CD14-positive monocyte (primary cell): ENCODE data around the gene LEO1. TPM values are rescaled to one million over a fixed set of nuclear protein-coding genes. Genes with fewer than 3 reads are reported as not detected.

Source experiments
- DNase-seq, 3 donors: peaks; one replicate each; pipeline ENCODE4 v3.0.0-alpha.2; 2011 to 2022
- H2AFZ ChIP-seq: 2 replicates; pipeline ENCODE4 v1.6.0; 2012; ENCODE audit warnings: mild to moderate bottlenecking, low read depth, low read length, inconsistent platforms; ENCODE audit not compliant: insufficient read depth, poor library complexity, severe bottlenecking
- H3K27ac ChIP-seq, 2 donors: 1 replicate in 1 of 2; 2 replicates in 1 of 2; pipeline ENCODE4 v1.5.1; 2012 to 2013; ENCODE audit warnings: low read length in 2 of 2, control low read depth in 1 of 2, inconsistent platforms in 1 of 2, low read depth in 1 of 2, mild to moderate bottlenecking in 1 of 2
- H3K27me3 ChIP-seq, 2 donors: one replicate each; pipeline versions ENCODE4 v1.6.0 to v1.6.1; 2011 to 2013; ENCODE audit warnings: low read length in 2 of 2; ENCODE audit not compliant: control insufficient read depth in 2 of 2, insufficient read depth in 2 of 2
- H3K36me3 ChIP-seq, 2 donors: replicated peaks in 1 of 2; 1 replicate in 1 of 2; 2 replicates in 1 of 2; pipeline versions ENCODE4 v1.5.1 to v1.6.1; 2012 to 2013; ENCODE audit warnings: low read length in 2 of 2, control low read depth in 1 of 2, inconsistent platforms in 1 of 2, mild to moderate bottlenecking in 1 of 2; ENCODE audit not compliant: insufficient read depth in 2 of 2, control insufficient read depth in 1 of 2
- H3K4me1 ChIP-seq, 2 donors: 1 replicate in 1 of 2; 2 replicates in 1 of 2; pipeline versions ENCODE4 v1.5.1 to v1.6.1; 2012 to 2013; ENCODE audit warnings: low read length in 2 of 2, control low read depth in 1 of 2, inconsistent platforms in 1 of 2, mild to moderate bottlenecking in 1 of 2, moderate library complexity in 1 of 2; ENCODE audit not compliant: insufficient read depth in 2 of 2, control insufficient read depth in 1 of 2
- H3K4me2 ChIP-seq: replicated peaks from 2 replicates; pipeline ENCODE3; 2012; ENCODE audit warnings: low read length, moderate library complexity, mild to moderate bottlenecking; ENCODE audit not compliant: poor library complexity, severe bottlenecking; ENCODE audit errors: extremely low read depth
- H3K4me3 ChIP-seq, 3 experiments: fragments of 200-600 bp in 1 of 3; sonication (generic) in 1 of 3; replicated peaks in 1 of 3; 1 replicate in 2 of 3; 2 replicates in 1 of 3; pipeline ENCODE4 v1.5.1; 2011 to 2013; ENCODE audit warnings: low read length in 3 of 3, mild to moderate bottlenecking in 3 of 3, control low read depth in 2 of 3, low read depth in 2 of 3, inconsistent platforms in 1 of 3, moderate library complexity in 1 of 3
- H3K79me2 ChIP-seq: 2 replicates; pipeline ENCODE4 v1.6.0; 2012; ENCODE audit warnings: mild to moderate bottlenecking, control low read depth, inconsistent platforms, low read length, moderate library complexity; ENCODE audit not compliant: insufficient read depth
- H3K9ac ChIP-seq: 2 replicates; pipeline ENCODE4 v1.6.0; 2017; ENCODE audit warnings: low read length, mild to moderate bottlenecking; ENCODE audit not compliant: insufficient read depth, poor library complexity, severe bottlenecking
- H3K9me3 ChIP-seq, 2 donors: replicated peaks in 1 of 2; 1 replicate in 1 of 2; 2 replicates in 1 of 2; pipeline versions ENCODE4 v1.5.1 to v1.6.1; 2012 to 2013; ENCODE audit warnings: low read length in 2 of 2, control low read depth in 1 of 2; ENCODE audit not compliant: control insufficient read depth in 1 of 2, insufficient read depth in 1 of 2
- H4K20me1 ChIP-seq: 2 replicates; pipeline ENCODE4 v1.6.0; 2012; ENCODE audit warnings: mild to moderate bottlenecking, low read length, control low read depth, moderate library complexity; ENCODE audit not compliant: insufficient read depth
- H3K27ac Mint-ChIP-seq, 7 donors: one replicate each; pipeline ENCODE4 v1.8.0; 2020; ENCODE audit warnings: mild to moderate bottlenecking in 7 of 7, mixed read lengths in 7 of 7, moderate library complexity in 6 of 7, inconsistent platforms in 2 of 7
- H3K27me3 Mint-ChIP-seq, 3 donors: one replicate each; pipeline ENCODE4 v1.8.0; 2021 to 2022; ENCODE audit warnings: low read depth in 3 of 3, mild to moderate bottlenecking in 3 of 3, mixed read lengths in 3 of 3, moderate library complexity in 3 of 3, inconsistent platforms in 1 of 3
- H3K36me3 Mint-ChIP-seq, 2 donors: one replicate each; pipeline ENCODE4 v1.8.0; 2020; ENCODE audit warnings: mixed read lengths in 2 of 2, inconsistent platforms in 1 of 2, mild to moderate bottlenecking in 1 of 2
- H3K4me1 Mint-ChIP-seq: one replicate; pipeline ENCODE4 v1.8.0; 2020; ENCODE audit warnings: mild to moderate bottlenecking, mixed read lengths
- H3K4me3 Mint-ChIP-seq, 2 donors: one replicate each; pipeline ENCODE4 v1.8.0; 2020; ENCODE audit warnings: mild to moderate bottlenecking in 2 of 2, mixed read lengths in 2 of 2, moderate library complexity in 1 of 2
- H3K9me3 Mint-ChIP-seq, 7 donors: one replicate each; pipeline ENCODE4 v1.8.0; 2020 to 2022; ENCODE audit warnings: mixed read lengths in 7 of 7, mild to moderate bottlenecking in 6 of 7, moderate library complexity in 6 of 7, inconsistent platforms in 2 of 7
- WGBS: methylation state at CpG from one replicate; pipeline ENCODE4 v1.1.5; 2013; ENCODE audit warnings: missing lambda C conversion rate; ENCODE audit not compliant: insufficient coverage; 5-methylcytosine and 5-hydroxymethylcytosine counted together
- intact Hi-C, 2 donors: fragments of 100-400 bp; cut with micrococcal nuclease; formaldehyde crosslinking; loops; one replicate each; pipeline versions ENCODE4 v1.15.0 to v1.15.1; 2023
- polyA plus RNA-seq, 3 donors: library from polyadenylated mRNA; depleted of rRNA in 1 of 3; unstranded in 2 of 3; stranded (reverse) in 1 of 3; fragments of 300-500 nt in 2 of 3; fragments of >200 nt in 1 of 3; fragmentation: Illumina TruSeq in 2 of 3; gene quantifications; 1 replicate in 2 of 3; 2 replicates in 1 of 3; pipeline ENCODE4 v1.2.3, GENCODE V29; 2012 to 2021
- TF ChIP-seq, protein P1 (sequence below): fragments of 200-600 bp; IDR thresholded peaks from one replicate; pipeline ENCODE4 v1.8.0; 2022; ENCODE audit warnings: antibody characterized with exemption, mild to moderate bottlenecking

Gene LEO1
- polyA plus RNA-seq, 3 donors: 1.4 to 9.3 (median 4.7) TPM

DNA sequence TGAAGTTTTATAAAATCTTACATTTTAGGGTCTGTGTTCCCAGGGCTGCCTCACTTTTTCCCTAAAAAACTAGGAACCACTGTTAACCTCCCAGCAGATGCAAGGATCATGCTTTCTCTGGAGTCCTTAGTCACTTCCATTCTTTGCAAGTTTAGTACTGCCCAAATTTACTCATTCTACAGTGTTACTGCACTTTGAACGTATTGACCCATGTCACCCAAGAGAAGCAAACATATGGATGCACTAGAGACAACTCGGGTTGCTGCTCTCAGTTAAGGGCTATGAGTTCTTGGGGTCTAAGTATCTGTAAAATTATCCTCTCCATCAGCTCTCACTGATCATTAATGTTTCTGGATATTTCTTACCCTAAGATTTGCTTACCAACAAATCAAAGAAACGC, 59.0 kb downstream of the LEO1 start:
- no peak for DNase-seq
- no peak overlapping the region for H2AFZ ChIP-seq
- Mint-ChIP-seq H3K4me3 (no peak overlapping the region), H3K27ac (no peak overlapping the region), H3K9me3 (peaks cover 0 to 2% (median 0%) of the 10 kb centered on the region in 7 donors), H3K27me3 (peaks cover 0 to 1% (median 0%) of the 10 kb centered on the region in 3 donors), H3K4me1 (peaks cover 6% of the 10 kb centered on the region), H3K36me3 (peaks cover 48 to 75% of the 10 kb centered on the region in 2 donors)
- H4K20me1 ChIP-seq: peaks cover 3% of the 10 kb centered on the region
- no CpG with 5 or more reads among the region's 3 CpGs for WGBS
- H3K36me3 ChIP-seq: peaks cover 52 to 94% of the 10 kb centered on the region in 2 donors
- no peaks in the 10 kb centered on the region for H3K79me2 ChIP-seq
- no peak overlapping the region for H3K27ac ChIP-seq
- intact Hi-C loops: no loop called here
- no peak overlapping the region for H3K9ac ChIP-seq
- H3K9me3 ChIP-seq: no peaks in the 10 kb centered on the region
- H3K4me3 ChIP-seq: no peak overlapping the region
- TF ChIP-seq, protein P1, sequence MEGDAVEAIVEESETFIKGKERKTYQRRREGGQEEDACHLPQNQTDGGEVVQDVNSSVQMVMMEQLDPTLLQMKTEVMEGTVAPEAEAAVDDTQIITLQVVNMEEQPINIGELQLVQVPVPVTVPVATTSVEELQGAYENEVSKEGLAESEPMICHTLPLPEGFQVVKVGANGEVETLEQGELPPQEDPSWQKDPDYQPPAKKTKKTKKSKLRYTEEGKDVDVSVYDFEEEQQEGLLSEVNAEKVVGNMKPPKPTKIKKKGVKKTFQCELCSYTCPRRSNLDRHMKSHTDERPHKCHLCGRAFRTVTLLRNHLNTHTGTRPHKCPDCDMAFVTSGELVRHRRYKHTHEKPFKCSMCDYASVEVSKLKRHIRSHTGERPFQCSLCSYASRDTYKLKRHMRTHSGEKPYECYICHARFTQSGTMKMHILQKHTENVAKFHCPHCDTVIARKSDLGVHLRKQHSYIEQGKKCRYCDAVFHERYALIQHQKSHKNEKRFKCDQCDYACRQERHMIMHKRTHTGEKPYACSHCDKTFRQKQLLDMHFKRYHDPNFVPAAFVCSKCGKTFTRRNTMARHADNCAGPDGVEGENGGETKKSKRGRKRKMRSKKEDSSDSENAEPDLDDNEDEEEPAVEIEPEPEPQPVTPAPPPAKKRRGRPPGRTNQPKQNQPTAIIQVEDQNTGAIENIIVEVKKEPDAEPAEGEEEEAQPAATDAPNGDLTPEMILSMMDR: no peak
- H3K27me3 ChIP-seq: no peaks in the 10 kb centered on the region
- H3K4me2 ChIP-seq: no peak overlapping the region
- no peaks in the 10 kb centered on the region for H3K4me1 ChIP-seq

DNA sequence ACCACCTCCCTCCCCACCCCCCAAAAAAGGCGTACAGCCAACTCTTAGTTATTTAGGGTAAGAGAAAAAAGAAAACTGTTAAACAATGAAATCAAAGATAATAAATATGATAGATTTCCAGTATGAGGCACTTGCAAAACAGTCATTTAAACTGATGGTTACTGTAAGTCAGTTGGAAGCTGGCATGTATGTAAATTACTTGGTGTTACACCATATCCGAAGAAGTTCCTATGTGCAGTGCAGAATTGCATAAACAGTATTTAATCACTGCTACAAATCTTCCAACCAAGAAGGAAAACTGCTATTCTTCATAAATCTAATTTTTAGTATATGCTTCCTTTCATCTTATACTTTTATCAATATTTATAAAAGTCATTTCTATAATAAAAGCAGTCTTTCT, 62.0 kb downstream of the LEO1 start:
- no CpG with 5 or more reads among the region's 2 CpGs for WGBS
- DNase-seq: no peak
- Histone ChIP-seq H3K79me2 (no peaks in the 10 kb centered on the region), H3K36me3 (peaks cover 52 to 93% of the 10 kb centered on the region in 2 donors), H3K9me3 (no peaks in the 10 kb centered on the region), H3K4me1 (no peaks in the 10 kb centered on the region), H3K27me3 (no peaks in the 10 kb centered on the region), H3K9ac (no peak overlapping the region), H4K20me1 (peaks cover 11% of the 10 kb centered on the region), H3K27ac (no peak overlapping the region), H3K4me3 (no peak overlapping the region), H3K4me2 (no peak overlapping the region), H2AFZ (no peak overlapping the region)
- Mint-ChIP-seq H3K9me3 (peaks cover 0 to 2% (median 0%) of the 10 kb centered on the region in 7 donors), H3K27ac (no peak overlapping the region), H3K27me3 (peaks cover 0 to 1% (median 0%) of the 10 kb centered on the region in 3 donors), H3K36me3 (peaks cover 54 to 77% of the 10 kb centered on the region in 2 donors), H3K4me3 (no peak overlapping the region), H3K4me1 (peaks cover 6% of the 10 kb centered on the region)
- TF ChIP-seq, protein P1: no peak
- intact Hi-C loops: no loop called here
